Spleen (tissue), 11 donors: ENCODE results near the gene FBLN2. TPM values are rescaled to one million over a fixed set of nuclear protein-coding genes. Genes with fewer than 3 reads are reported as not detected.

Source experiments
- DNase-seq: peaks from one replicate; pipeline ENCODE4 v3.0.0-alpha.2; 2020
- H3K27ac ChIP-seq, 8 donors: fragments of 200-600 bp; sonication (generic) in 7 of 8; 1 replicate in 4 of 8; 2 replicates in 4 of 8; pipeline versions ENCODE4 v1.5.0 to v1.8.0; 2016 to 2021; ENCODE audit warnings: inconsistent platforms in 4 of 8, mild to moderate bottlenecking in 4 of 8, moderate library complexity in 1 of 8
- H3K27me3 ChIP-seq, 7 donors: fragments of 200-600 bp; sonication (generic) in 6 of 7; replicated peaks in 1 of 7; 1 replicate in 4 of 7; 2 replicates in 3 of 7; pipeline versions ENCODE4 v1.5.0 to v1.8.0; 2016 to 2021; ENCODE audit warnings: inconsistent platforms in 3 of 7, mild to moderate bottlenecking in 1 of 7
- H3K36me3 ChIP-seq, 6 donors: fragments of 200-600 bp; sonication (generic) in 5 of 6; 1 replicate in 4 of 6; 2 replicates in 2 of 6; pipeline versions ENCODE4 v1.5.0 to v1.8.0; 2016 to 2021; ENCODE audit warnings: inconsistent platforms in 2 of 6
- H3K4me1 ChIP-seq, 6 donors: fragments of 200-600 bp; sonication (generic) in 5 of 6; 1 replicate in 3 of 6; 2 replicates in 3 of 6; pipeline versions ENCODE4 v1.5.0 to v1.8.0; 2016 to 2021; ENCODE audit warnings: inconsistent platforms in 3 of 6
- H3K4me3 ChIP-seq, 8 donors: fragments of 200-600 bp; sonication (generic) in 7 of 8; 1 replicate in 4 of 8; 2 replicates in 4 of 8; pipeline versions ENCODE4 v1.5.0 to v1.8.0; 2016 to 2021; ENCODE audit warnings: inconsistent platforms in 4 of 8, mild to moderate bottlenecking in 4 of 8, moderate library complexity in 2 of 8
- H3K9me3 ChIP-seq, 8 donors: fragments of 200-600 bp; sonication (generic) in 7 of 8; 1 replicate in 4 of 8; 2 replicates in 4 of 8; pipeline versions ENCODE4 v1.5.0 to v1.8.0; 2016 to 2021; ENCODE audit warnings: inconsistent platforms in 4 of 8
- CTCF ChIP-seq, 11 experiments: fragments of 200-600 bp in 7 of 11; fragments of 450-650 bp in 4 of 11; sonication (generic) in 4 of 11; IDR thresholded peaks in 8 of 11; conservative IDR thresholded peaks in 3 of 11; 1 replicate in 7 of 11; 2 replicates in 4 of 11; pipeline versions ENCODE4 v1.4.0 to v1.8.0; 2016 to 2021; ENCODE audit warnings: antibody characterized with exemption in 11 of 11, inconsistent platforms in 4 of 11, mild to moderate bottlenecking in 1 of 11
- POLR2A ChIP-seq, 3 donors: fragments of 450-650 bp; IDR thresholded peaks; one replicate each; pipeline ENCODE4 v1.5.1; 2017; ENCODE audit warnings: antibody characterized with exemption in 3 of 3, mild to moderate bottlenecking in 1 of 3
- POLR2AphosphoS5 ChIP-seq, 3 donors: sonication (generic); formaldehyde crosslinking; IDR thresholded peaks; one replicate each; pipeline ENCODE4 v1.5.1; 2017; ENCODE audit warnings: antibody characterized with exemption in 3 of 3
- WGBS, 5 donors: extraction: QIAGEN DNeasy Blood & Tissue Kit in 3 of 5; methylation state at CpG; one replicate each; pipeline versions ENCODE4 v1.1.5 to v1.1.7; 2013 to 2018; 5-methylcytosine and 5-hydroxymethylcytosine counted together
- intact Hi-C: fragments of 100-400 bp; cut with DNase I; formaldehyde crosslinking; loops from one replicate; pipeline ENCODE4 v1.15.0; 2023; ENCODE audit warnings: low total_unique reads
- polyA plus RNA-seq, 3 donors: library from polyadenylated mRNA; stranded (reverse); fragments of 200-250 nt; gene quantifications; one replicate each; pipeline ENCODE4 v1.2.1, GENCODE V29; 2013
- total RNA-seq, 7 donors: library from RNA; depleted of rRNA in 3 of 7; stranded (reverse); fragments of >200 nt in 3 of 7; fragmentation: NEBNext Ultra II Directional in 4 of 7; extraction: Animal tissue kit (Norgen Biotek cat#: 25700) in 4 of 7; gene quantifications; one replicate each; pipeline versions ENCODE4 v1.1.0 to v1.2.1, GENCODE V29; 2016 to 2021
- donor health status: healthy with polysubstance abuse.
- donor health status: DM: no; HTN: no; CAD: no; lungs with moderate emphysema.
- donor health status: DM: no; HTN: no; CAD: no.
- donor health status: Bipolar disorder and iron deficiency.
- donor health status: healthy.
- donor health status: DM: no; HTN: no; CAD: no.
- donor health status: DM: yes; HTN: yes; CAD: no.

FBLN2 gene
- total and polyA plus RNA-seq, 10 donors, result 6.1 to 28.2 (median 12.5) TPM

DNA sequence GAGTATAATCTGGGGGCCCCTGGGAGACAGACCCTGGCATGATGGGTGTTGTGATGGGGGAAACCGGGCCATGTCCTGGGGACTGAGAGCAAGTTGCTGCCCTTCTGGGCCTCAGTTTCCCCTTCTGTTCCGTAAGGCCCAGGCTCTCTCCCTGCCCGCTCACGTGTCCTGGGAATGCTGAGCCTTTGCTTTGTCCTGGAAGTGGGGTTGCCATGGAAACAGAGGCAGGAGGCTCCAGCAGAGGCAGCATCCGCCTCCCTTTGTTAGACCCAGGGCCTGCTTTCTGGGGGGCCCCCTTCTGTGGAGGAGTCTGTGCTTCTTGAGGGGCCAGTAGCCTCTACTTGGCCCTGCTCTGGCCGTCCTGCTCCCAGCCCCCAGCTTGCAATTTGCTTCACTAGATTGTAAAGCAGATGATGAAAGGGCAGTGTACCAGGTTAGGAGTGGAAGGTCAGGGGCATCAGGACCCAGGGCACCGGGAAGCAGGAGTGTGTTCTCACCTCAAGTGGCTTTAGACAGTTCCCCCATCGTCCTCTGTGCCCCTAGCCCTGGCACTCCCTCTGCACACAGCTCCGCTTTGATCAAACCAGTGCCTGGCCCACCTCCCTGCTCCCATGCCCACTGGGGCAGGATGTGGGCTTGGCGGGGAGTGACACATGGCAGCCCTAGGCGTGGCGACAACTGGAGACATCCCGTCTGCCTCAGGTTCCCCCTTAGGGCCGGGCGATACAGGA, 105.6 kb downstream of the FBLN2 start:
- peak in 2 of 3 donors; percentile 57 to 68 for TF ChIP-seq POLR2AphosphoS5 (IDR thresholded peaks at IDR 0.05)
- no peak for TF ChIP-seq POLR2A (IDR thresholded peaks at IDR 0.05)
- no peak for TF ChIP-seq CTCF (IDR thresholded peaks at IDR 0.05 in 8 of 11, conservative IDR thresholded peaks at IDR 0.05 in 3 of 11)
- H3K27ac ChIP-seq, result peak overlapping the region; percentile 28 to 84 (median 80)
- intact Hi-C loops, result loop anchor here (5.0 kb wide), 1 partner anchor 228 kb away; the partner anchor contains the start of gene WNT7A
- peak; percentile 84 for DNase-seq
- no peaks in the 10 kb centered on the region for H3K36me3 ChIP-seq
- H3K9me3 ChIP-seq, result no peaks in the 10 kb centered on the region
- H3K4me3 ChIP-seq, result peak overlapping the region in 4 of 8 donors; percentile 9 to 51 (median 20)
- WGBS, 5 donors, result 41 to 62% (median 46%) methylated on average over 8 to 15 of the region's 15 CpGs
- peaks cover 10 to 75% (median 57%) of the 10 kb centered on the region in 6 donors for H3K4me1 ChIP-seq
- peaks cover 0 to 66% (median 17%) of the 10 kb centered on the region in 7 donors for H3K27me3 ChIP-seq

DNA sequence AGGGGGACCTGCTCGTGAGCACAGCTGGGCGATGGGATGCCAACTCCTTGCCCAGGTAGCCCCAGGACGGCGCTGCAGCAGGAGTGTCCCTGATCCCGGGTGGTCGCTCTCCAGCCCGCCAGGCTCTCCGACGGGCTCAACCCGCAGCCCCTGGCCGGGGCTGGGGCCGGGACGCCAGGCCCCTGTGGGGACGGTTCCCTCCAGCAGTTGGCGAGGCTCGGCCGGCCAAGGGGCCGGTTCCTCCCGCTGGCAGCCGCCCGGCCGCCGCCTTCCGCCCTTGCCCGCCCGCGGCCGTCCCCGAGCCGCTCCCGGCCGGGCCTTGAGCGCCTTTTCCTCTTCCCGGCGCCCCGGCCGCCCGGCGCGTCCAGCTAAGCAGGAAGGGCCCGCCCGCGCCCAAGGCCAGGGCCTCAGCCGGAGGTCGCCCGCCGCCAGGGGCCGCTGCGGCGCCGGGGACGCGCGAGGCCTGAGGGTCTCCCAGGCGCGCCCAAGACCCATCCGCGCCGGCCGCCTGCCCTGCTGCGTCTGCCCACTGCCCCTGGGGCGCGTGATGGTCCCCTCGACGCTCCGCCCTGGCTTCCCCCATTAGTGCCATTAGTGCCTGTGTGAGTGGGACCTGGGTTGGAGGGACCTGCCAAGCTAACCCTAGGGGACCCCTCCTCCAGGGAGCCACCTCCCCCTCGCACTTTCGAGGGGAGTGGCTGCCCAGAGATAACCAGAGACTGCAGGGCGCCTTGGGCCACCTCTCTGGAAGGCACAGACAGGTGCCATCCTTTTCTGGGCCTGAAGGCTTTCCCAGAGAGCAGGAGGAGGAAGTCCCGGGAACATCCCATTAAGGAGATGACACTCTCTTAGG, 106.4 kb downstream of the FBLN2 start:
- peak; percentile 87 for DNase-seq
- H3K9me3 ChIP-seq, result no peaks in the 10 kb centered on the region
- H3K4me1 ChIP-seq, result peaks cover 9 to 71% (median 53%) of the 10 kb centered on the region in 6 donors
- WGBS, 5 donors, result 6 to 21% (median 8%) methylated on average over 12 to 70 of the region's 70 CpGs
- H3K27ac ChIP-seq, result peak overlapping the region; percentile 28 to 84 (median 80)
- TF ChIP-seq CTCF (IDR thresholded peaks at IDR 0.05 in 8 of 11, conservative IDR thresholded peaks at IDR 0.05 in 3 of 11) (peak in 8 of 11 experiments; percentile 12 to 78 (median 66)), POLR2AphosphoS5 (IDR thresholded peaks at IDR 0.05) (peak in 2 of 3 donors; percentile 37 to 58), POLR2A (IDR thresholded peaks at IDR 0.05) (no peak)
- peaks cover 0 to 59% (median 17%) of the 10 kb centered on the region in 7 donors for H3K27me3 ChIP-seq
- no peaks in the 10 kb centered on the region for H3K36me3 ChIP-seq
- H3K4me3 ChIP-seq, result peak overlapping the region in 5 of 8 donors; percentile 9 to 51 (median 12)
- intact Hi-C loops, result loop anchor here (5.0 kb wide), 1 partner anchor 227 kb away; the partner anchor contains the start of gene WNT7A

- peaks cover 0 to 58% (median 42%) of the 10 kb centered on the region in 6 donors for H3K4me1 ChIP-seq
- no peak for DNase-seq
- no peak overlapping the region for H3K4me3 ChIP-seq
- no peak overlapping the region for H3K27ac ChIP-seq
- 78 to 96% (median 88%) methylated on average over 7 to 8 of the region's 8 CpGs for WGBS, 5 donors
- H3K9me3 ChIP-seq, result peaks cover 0 to 3% (median 0%) of the 10 kb centered on the region in 8 donors
- peaks cover 0 to 51% (median 17%) of the 10 kb centered on the region in 7 donors for H3K27me3 ChIP-seq
- intact Hi-C loops, result loop anchor here (5.0 kb wide), 1 partner anchor 226 kb away; the partner anchor contains the start of gene WNT7A
- no peaks in the 10 kb centered on the region for H3K36me3 ChIP-seq
- TF ChIP-seq CTCF (IDR thresholded peaks at IDR 0.05 in 8 of 11, conservative IDR thresholded peaks at IDR 0.05 in 3 of 11) (no peak), POLR2A (IDR thresholded peaks at IDR 0.05) (no peak), POLR2AphosphoS5 (IDR thresholded peaks at IDR 0.05) (no peak)
Observed at GRCh38 chr3:13656584-13657301, 107.8 kb downstream of the FBLN2 start.
